Femur (tissue), 1 donor: Measurements from ENCODE around the gene CRISPLD2.
"Not testable (repeated sequence)": the region's sequence is repeated elsewhere in the genome, so short reads cannot be mapped to it uniquely, and the experiment has no call there.

Source experiments
- DNase-seq: peaks from one replicate; pipeline ENCODE4 v3.0.0-alpha.2; 2017

The CRISPLD2 gene

DNA sequence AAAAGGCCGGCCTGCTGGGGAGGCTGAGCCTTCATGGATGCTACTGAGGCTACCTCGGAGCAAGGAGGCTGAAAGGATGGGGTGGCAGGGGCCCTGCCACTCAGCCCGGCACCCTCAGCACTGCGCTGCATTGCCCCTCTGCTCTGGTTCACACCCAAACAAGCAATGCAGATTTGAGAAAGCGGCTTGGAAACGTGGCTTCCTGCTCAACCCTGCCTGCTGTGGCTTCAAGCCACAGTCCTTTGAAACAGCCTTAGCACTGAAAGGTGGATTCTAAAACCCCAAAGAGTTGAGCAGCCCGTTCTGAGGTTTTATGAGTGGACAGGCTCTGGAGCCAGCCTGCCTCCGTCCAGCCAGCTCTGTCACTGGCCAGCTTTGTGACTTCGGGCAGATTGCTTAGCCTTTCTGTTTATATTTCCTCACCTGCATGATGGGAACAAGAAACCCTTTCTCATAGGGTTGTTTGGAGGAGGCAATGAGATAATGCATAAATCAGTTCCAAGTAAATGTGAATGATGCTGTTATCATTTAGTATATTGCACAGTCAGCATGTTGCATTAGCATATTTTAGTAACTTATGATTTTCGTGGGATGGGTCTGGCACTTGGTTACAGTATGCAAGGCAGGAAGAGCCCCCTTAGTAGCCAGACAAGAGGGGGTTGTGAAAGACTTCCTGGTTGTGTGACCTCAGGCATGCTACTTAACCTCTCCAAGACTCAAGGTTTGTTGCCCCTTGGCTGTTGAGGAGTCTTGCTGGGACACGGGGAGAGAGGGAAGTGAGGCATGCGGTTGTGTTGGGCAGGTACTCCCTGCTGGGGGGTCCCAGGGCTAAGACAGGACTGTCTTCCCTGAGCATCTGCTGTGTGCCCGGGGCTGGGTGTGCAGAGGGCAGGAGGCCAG lies 23.6 kb downstream of the CRISPLD2 start:
- DNase-seq, result peak; percentile 18

DNA sequence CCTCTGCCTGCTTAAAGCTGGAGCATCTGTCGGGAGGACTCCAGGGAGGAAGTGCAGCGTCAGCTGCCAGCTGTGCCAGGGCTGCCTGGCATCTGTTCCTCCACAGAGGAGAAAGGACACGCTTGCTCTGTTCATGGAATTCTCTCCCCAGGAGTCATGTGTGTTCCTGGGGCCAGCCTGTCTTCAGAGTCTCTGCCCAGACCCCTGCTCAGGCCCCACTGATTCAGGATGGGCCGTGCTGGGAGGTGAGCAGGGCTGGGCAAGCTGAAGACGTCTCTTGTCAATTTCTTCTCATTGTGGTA lies 24.2 kb downstream of the CRISPLD2 start:
- DNase-seq, result peak; percentile 82

DNA sequence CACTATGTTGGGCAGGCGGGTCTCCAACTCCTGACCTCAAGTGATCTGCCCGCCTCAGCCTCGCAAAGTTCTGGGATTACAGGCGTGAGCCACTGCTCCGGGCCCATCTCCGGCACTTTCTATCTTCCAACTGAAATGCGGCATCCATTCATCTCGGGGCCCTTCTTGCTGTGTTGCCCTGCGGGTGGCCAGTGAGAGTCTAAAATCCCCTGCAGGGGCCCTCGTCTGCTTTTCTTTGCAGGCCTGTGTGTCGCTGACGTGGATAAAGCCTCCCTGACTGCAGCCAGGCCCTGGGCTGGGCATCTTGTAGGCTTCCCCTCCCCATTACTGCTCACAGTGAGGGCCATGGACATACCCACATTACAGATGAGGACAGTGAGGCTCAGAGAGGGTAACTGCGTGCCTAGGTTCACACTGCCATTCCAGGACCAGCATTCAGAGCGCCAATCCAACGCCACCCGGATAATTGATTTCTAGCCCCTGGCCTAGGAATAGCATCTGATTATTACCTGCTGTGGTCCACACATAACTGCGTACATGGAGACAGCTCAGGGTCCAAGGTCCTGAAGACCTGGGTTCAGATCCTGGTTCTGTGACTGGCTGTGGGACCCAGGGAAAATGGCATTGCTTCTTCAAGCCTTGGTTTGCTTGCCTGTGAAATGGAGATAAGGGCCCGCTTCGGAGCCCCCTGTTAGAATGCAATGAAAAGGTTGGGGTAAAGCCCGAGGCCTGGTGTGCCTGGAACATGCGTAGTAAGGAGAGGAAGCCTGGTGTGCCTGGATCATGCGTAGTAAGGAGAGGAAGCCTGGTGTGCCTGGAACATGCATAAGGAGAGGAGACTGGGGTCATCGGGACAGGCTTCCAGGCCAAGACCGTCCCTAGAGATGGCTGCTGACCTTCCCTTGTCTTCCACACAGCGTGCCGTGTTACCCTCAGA lies 25.0 kb downstream of the CRISPLD2 start:
- DNase-seq, result no peak

GRCh38 chr16:84845496-84846002 lies 25.8 kb downstream of the CRISPLD2 start:
- no peak for DNase-seq

GRCh38 chr16:84847564-84848355 lies 28.0 kb downstream of the CRISPLD2 start:
- DNase-seq, result no peak

- DNase-seq, result no peak
Observed at GRCh38 chr16:84848986-84849634, 29.3 kb downstream of the CRISPLD2 start.

DNA sequence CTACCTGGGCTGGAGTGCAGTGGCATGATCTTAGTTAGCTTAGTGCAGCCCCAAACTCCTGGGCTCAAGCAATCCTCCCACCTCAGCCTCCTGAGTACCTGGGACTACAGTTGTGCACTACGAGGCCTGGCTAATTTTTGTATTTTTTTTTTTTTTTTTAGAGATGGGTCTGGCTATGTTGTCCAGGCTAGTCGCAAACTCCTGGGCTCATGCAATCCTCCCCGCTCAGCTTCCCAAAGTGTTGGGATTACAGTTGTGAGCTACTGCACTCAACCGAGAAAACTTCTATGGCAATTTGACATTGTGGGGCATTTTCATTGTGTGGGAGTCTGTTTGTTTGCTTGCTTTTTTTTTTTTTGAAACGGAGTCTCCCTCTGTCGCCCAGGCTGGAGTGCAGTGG lies 30.0 kb downstream of the CRISPLD2 start:
- DNase-seq, result no peak

GRCh38 chr16:84850714-84851113 lies 30.9 kb downstream of the CRISPLD2 start:
- no peak for DNase-seq

DNA sequence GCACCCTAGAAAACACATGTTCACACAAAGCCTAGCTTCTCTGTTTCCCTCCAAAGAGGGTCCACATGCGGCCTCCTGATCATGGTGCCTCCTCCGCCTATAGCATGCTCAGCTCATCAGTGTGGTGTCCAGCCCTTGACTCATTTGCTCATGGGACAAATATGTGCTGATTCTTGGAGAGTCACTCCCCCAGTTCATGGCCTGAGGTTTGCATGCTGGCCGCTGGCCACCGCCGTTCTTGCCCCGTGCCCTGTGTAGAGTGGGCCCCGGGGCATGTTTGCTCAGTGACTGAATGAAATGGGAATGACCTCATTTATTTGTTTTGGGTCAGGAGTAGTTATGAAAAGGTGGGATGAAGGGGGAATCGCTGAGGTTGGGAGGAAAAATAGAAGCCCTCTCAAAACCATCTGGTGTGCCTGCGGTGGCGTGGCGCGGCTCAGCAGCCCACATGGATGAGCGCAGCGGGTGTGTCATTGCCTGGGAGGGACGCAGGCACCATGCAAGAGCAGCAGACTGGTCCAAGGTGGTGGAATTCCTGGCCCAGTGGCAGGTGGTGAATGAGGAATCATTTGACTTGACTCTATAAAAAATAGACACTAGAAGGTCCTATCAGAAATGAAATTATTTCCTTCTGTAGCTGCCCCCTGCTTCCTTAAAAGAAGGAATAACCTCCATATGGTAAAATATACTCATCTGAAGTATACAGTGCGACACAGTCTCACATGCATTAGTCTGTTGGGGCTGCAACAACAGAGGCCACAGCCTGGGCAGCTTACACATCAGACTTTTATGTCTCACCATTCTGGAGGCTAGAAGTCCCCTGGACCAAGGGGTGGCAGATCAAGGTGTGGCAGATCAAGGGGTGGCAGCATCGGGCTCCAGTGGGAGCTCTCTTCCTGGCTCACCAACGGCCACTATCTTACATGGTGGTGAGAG lies 31.7 kb downstream of the CRISPLD2 start:
- DNase-seq, result no peak

- DNase-seq, result no peak
Observed at GRCh38 chr16:84853534-84853933, 33.7 kb downstream of the CRISPLD2 start.

DNA sequence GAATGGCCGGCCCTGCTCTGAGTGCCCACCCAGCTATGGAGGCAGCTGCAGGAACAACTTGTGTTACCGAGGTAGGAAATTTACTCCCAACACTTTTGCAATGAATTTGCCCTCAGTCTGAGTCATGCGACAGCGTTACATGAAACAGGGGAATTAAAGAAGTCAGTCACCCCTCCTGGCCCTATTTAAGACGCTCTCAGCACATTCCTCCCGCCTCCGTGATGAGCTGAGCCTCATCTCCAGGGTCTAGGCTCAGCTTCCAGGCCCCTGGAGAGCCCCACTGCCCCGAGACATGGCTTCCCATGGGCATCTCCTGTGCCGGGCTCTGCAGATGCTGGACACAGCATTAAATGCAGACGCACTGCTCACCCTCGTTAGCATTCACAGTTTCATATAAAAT lies 35.0 kb downstream of the CRISPLD2 start:
- DNase-seq, result no peak

DNA sequence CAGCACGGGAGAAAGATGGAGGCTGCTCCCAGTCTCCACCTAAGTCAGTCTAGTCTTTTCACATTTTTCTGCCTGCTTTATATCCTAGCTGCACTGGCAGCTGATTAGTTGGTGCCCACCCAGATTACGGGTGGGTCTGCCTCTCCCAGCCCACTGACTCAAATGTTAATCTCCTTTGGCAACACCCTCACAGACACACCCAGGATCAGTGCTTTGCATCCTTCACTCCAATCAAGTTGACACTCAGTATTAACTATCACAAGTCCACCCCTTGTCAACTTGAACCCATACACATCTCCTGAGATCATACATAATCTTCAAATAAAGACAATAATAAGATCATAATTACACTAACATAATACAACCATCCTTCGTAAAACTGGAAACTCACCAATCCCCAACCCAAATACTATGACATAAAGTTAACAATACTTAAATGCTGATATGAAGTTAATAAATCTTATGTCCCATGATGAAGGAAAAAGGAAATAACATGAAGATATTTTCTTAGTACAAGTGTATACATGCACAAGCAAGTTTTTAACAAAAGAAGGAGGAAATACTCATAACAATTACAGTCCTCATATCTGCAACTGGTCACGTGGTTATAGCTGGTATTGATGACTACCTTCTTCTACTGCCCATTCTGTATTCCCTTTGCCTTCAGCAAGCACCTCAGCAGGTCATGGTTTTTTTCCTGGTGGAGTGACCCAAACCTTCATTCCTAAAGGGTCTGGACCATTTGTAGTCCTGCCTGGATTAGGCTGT lies 35.8 kb downstream of the CRISPLD2 start:
- DNase-seq, result not testable (repeated sequence)

DNA sequence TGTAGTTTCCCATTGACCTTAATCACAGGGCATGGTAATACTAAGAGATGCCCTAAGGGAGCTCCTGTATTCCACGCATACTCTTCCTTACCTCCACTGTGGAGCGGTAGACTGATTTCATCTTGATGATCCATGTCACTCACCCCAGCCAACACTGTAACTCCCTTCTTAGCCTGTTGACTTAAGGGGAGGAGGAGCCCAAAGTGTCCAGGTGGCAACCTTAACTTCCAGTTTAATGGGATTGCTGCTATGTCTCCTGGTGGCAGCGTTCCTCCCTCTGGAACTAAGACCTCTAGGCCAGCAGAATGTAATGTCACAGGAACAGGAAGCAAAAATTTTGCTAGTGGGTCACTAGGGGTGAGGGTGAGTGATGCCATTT lies 36.4 kb downstream of the CRISPLD2 start:
- not testable (repeated sequence) for DNase-seq

- DNase-seq, result not testable (repeated sequence)
Observed at GRCh38 chr16:84856811-84857210, 37.0 kb downstream of the CRISPLD2 start.

DNA sequence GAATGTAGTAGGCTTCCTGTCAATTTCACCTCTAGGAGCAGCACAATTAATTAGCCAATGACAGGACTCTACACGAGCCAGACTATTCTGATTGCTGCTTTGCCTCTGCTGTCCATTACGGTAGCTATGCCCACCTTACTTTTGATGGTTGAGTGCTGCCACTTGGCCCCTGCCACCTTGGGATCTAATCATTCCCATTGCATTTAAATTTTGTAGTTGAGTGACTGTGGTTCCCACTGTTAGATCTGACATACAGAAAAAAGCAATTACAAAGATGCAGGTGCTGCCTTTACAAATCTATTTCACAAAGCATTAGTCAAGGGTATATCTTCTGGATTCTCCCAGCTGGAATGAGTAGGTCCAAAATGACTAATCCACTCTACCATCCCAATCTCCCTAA lies 39.9 kb downstream of the CRISPLD2 start:
- no peak for DNase-seq

DNA sequence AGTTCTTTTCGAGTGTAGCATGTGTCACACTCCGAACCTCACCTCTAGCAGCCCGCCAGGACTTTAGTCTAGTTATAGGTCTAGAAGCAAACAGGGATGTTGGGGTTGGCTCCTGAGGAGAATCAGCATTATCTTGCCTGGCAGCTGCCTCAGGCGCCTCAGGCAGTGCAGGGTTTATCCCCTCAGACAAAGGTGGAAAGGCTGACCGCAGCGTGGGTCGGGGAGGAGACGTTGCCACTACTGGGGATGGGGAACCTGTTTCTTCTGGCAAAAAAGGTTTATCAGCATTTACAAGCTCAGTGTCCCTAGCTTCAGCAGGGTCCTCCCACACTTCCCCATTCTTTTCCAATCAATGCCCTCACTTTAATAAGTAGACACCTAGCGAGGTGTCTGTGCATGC lies 40.6 kb downstream of the CRISPLD2 start:
- DNase-seq, result no peak

- DNase-seq, result no peak
Observed at GRCh38 chr16:84861671-84862070, 41.9 kb downstream of the CRISPLD2 start.

- DNase-seq, result no peak
Observed at GRCh38 chr16:84862804-84863480, 43.2 kb downstream of the CRISPLD2 start.

DNA sequence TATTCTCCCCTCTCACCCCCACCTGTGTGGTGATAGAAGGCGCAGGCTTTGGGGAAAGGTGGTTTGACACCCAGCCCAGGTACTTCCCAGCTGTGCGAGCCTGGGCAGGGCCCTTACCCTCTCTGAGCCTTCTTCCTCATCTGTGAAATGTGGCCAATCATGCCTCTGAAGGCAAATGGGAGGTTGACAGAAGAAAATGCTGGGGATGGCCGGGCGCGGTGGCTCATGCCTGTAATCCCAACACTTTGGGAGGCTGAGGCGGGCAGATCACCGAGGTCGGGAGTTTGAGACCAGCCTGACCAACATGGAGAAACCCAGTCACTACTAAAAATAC lies 43.7 kb downstream of the CRISPLD2 start:
- no peak for DNase-seq
